GM10847 (cell line): ENCODE results near the gene MEA1.
A peak's percentile ranks its signal among the peaks of the same experiment; 100 is the strongest.

Experiments used
- POLR2A ChIP-seq: IDR thresholded peaks from 2 replicates; pipeline ENCODE4 v1.6.1; 2011; ENCODE audit not compliant: insufficient read length; ENCODE audit errors: extremely low read depth

The MEA1 gene

GRCh38 chr6:43021270-43022047 is 7.7 kb upstream of the MEA1 start, which contains the start of gene RRP36:
RRP36 (plus strand) TSS chr6:43021623; CDS start chr6:43021655, 32 bp downstream.
- TF ChIP-seq POLR2A = peak; percentile 58

- no peak for TF ChIP-seq POLR2A
Observed at GRCh38 chr6:43020847-43021246, 7.1 kb upstream of the MEA1 start.

GRCh38 chr6:43020052-43020705 is 6.4 kb upstream of the MEA1 start:
- TF ChIP-seq POLR2A = no peak

GRCh38 chr6:43019152-43019551 is 5.4 kb upstream of the MEA1 start:
- TF ChIP-seq POLR2A = no peak

GRCh38 chr6:43016943-43017334 is 3.2 kb upstream of the MEA1 start:
- no peak for TF ChIP-seq POLR2A

GRCh38 chr6:43016176-43016942 is 2.6 kb upstream of the MEA1 start:
- TF ChIP-seq POLR2A = no peak

GRCh38 chr6:43014434-43014909 is 726 bp upstream of the MEA1 start:
- TF ChIP-seq POLR2A = no peak

- no peak for TF ChIP-seq POLR2A
Observed at GRCh38 chr6:43013097-43013842, 476 bp downstream of the MEA1 start.

GRCh38 chr6:43012364-43012763 is 1.4 kb downstream of the MEA1 start:
- no peak for TF ChIP-seq POLR2A

GRCh38 chr6:43011207-43011606 is 2.5 kb downstream of the MEA1 start:
- TF ChIP-seq POLR2A = no peak

- TF ChIP-seq POLR2A = no peak
Observed at GRCh38 chr6:43009124-43009523, 4.6 kb downstream of the MEA1 start.

GRCh38 chr6:43007126-43007525 is 6.6 kb downstream of the MEA1 start:
- no peak for TF ChIP-seq POLR2A

GRCh38 chr6:43006251-43006650 is 7.5 kb downstream of the MEA1 start:
- TF ChIP-seq POLR2A = no peak

GRCh38 chr6:43005844-43006243 is 7.9 kb downstream of the MEA1 start:
- no peak for TF ChIP-seq POLR2A

- TF ChIP-seq POLR2A = no peak
Observed at GRCh38 chr6:43001843-43002242, 11.9 kb downstream of the MEA1 start.

- no peak for TF ChIP-seq POLR2A
Observed at GRCh38 chr6:42996513-42996912, 17.2 kb downstream of the MEA1 start.

- TF ChIP-seq POLR2A = no peak
Observed at GRCh38 chr6:42993445-42993844, 20.3 kb downstream of the MEA1 start.
